DMS79 treated with DMSO at 0.1 percent for 48 hours (cell line): ENCODE results near the gene FRY.

Experiments
- DNase-seq: peaks from one replicate; lab custom pipeline; 2025; lab: John Stamatoyannopoulos, UW

The FRY gene

GRCh38 chr13:32174366-32174765, 142.8 kb downstream of the FRY start:
- DNase-seq = no peak

GRCh38 chr13:32175307-32175706, 143.7 kb downstream of the FRY start:
- no peak for DNase-seq

DNA sequence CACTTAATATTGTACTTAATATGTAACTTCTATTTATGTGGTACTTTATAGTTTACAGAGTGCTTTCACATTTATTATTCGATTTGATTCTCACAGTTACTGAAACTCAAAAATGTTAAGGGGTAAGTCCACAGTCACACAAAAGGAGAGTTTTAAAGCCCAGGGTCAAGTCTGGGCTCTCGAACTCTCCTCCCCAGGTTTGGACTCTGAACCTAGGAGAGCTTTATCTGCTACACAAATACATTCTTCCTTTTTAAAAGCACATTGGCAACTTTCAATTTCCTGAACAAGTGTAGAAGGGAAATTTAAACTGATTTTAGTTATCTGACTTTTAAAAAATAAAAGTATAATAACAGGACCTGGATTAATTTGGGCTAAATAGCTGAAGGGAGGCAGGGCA, 144.4 kb downstream of the FRY start:
- DNase-seq = no peak

- no peak for DNase-seq
These were observed 145.1 kb downstream of the FRY start for GRCh38 chr13:32176696-32177095.

DNA sequence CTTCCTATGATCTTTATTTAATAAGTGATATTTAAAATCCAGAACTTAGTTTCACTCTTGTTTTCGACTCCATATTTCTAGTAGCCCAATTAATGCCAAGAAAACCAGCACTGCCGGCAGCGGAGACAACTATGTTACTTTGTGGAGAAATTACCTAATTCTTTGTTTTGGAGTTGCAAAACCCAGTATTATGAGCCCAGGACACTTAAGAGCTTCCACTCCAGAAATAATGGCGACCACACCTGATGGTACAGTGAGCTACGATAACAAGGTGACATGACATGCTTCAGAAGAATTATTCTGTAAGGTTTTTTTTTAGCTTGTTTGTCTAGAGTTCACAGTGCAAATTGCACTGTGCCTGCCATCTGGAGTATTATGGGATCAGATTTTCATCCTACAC, 147.2 kb downstream of the FRY start:
- DNase-seq = no peak

DNA sequence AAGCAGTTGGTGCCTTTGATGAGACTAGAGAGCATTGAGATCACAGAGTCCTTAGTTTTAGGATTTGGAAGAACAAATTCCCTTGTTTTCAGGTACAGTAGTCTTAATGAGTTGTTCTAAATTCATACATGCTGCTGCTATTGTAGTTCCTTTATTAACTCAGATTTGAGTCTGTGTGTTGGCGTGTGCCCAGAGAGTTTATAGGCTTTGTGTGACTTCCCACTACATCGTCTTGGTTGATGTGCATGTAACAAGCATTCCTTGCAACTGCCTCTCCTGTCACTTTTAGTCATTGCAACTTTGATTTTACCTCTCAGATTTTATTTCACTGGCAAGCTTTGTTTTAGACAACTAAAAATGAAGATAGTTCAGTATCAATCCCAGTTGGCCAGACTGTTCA, 148.1 kb downstream of the FRY start:
- DNase-seq = no peak

GRCh38 chr13:32187651-32188050, 156.1 kb downstream of the FRY start:
- no peak for DNase-seq

DNA sequence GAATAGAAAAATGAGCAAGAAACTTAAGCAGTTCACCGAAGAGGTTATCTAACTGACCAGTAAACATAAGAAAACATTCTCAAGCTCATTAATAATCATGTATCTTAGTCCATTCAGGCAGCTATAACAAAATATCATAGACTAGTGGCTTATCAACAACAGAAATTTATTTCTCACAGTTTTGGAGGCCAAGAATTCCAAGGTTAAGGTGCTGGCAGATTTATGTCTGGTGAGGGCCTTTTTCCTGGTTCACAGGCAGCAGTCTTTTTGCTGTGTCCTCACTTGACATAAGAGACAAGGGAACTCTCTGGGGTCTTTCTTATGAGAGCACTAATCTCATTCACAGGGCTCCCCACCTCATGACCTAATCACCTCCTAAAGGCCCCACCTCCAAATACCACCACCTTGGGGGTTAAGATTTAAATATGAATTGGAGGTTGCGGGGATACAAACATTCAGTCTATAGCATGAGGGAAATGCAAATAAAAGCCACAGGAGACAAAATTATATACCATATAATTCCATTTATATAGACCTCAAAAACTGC, 160.0 kb downstream of the FRY start:
- no peak for DNase-seq

DNA sequence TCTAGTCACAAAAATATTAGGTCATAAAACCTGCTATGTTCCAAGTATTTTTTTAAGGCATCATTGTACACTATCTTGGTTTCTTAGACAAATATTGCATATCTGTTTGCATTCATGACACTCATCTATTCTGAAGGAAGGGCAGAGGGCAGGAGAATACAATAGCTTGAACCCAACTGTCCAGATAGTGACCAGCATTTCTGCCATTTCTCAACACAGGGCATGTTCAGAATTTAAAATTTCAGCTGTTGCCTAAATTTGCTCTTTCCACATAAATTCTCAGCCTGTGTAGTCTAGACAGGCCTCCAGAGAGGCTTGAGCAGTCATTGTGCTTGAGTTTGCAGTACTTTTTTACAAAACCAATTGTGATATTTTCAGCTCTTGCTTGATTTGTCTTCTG, 164.1 kb downstream of the FRY start:
- DNase-seq = no peak

DNA sequence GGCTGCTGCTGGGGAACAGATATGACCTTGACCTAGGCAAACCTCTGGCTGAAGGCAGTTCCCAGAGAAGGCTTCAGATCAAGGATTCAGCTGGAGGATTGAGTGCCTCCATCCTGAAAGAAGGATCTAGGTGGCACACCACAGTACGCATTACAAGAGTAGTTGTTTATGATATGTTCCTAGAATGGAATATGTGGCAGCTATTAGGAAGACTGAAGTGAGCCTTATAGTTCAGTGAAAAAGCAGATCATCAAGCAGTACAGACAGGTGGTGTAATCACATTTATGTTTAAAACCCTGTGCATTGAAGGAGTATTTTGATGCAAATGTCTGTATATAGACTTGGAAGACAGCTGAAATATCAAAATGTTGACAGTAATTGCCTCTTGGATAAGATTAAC, 167.6 kb downstream of the FRY start:
- DNase-seq = no peak

DNA sequence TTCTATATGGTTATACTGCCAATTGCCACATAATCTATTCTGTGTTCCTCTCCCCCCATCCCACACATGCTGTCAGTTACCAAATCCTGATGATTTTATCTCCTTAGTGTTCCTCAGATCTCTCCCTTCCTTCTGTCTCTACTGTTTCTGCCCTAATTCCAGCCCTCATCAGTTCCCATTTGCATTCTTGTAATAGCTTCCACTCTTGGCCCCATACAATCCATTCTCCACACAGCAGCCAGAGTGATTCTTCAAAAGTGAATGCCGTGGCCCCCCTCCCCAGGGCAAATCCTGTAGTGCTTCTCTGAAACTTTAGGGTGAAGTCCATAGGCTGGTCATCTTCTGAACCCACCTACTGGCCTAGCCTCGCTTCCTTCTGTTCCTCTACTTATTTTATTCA, 169.2 kb downstream of the FRY start:
- no peak for DNase-seq

- DNase-seq = no peak
These were observed 170.2 kb downstream of the FRY start for GRCh38 chr13:32201809-32202208.

DNA sequence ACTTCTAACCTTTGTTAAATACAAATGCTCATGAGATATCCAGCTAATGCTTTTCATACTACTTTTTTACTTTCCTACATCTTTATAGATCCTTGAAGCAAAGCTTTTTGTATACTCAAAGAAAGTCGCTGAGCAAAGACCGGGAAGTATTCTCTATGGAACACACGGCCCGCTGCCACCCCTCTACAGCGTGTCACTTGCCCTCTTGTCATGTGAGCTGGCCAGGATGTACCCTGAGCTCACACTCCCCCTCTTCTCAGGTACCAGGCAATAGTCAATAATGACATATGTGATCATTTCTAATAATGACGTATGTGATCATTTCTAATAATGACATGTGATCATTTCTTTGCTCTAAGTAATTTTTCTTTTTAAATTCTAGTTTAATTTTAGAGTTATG, 170.7 kb downstream of the FRY start:
- no peak for DNase-seq

DNA sequence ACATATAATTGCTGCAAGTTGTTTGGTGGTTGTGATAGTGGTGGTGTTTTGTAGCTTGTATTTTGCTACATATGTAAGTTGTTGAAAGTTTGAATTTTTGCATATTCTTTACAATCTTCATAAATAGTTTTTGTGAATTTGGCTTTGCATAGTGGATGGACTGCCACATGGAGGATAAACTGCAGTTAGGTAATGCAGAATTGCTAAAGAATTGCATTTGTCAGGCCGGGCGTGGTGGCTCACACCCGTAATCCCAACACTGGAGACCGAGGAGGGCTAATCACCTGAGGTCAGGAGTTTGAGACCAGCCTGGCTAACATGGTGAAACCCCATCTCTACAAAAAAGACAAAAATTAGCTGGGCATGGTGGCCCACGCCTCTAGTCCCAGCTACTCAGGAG, 171.6 kb downstream of the FRY start:
- no peak for DNase-seq

- no peak for DNase-seq
These were observed 172.2 kb downstream of the FRY start for GRCh38 chr13:32203736-32204135.

- DNase-seq = peak; percentile 85
These were observed 174.0 kb downstream of the FRY start for GRCh38 chr13:32205431-32206096.

DNA sequence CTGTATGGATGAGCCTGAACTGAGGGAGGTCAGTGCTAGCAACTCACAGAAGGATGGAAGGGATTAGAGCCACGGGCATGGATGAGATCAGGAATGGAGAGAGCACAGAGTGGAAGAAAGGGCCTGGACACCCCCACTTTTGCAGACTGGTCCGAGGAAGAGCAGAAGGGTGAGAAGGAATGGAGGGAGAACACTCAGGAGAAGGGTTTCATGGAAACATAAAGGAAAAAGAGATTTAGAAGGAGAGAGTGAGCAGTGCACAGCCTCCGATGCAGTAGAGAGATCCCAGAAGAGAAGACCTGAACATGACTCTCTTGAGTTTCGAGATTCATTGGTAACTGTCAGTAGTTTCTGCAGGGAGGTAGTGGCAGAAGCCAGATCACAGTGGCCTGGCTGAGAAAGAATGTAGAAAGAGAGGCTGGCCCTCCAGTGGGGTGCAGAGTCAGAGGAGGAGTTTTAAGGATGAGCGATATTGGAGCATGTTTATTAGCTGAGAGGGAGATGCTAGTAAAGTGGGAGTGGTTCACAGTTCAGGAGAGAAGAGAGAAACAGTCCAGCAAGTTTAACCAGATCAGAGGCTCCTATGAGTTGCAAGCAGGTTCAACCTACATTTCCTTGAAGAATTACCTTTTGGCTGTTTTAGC, 174.6 kb downstream of the FRY start:
- DNase-seq = peak; percentile 47

- no peak for DNase-seq
These were observed 177.3 kb downstream of the FRY start for GRCh38 chr13:32208860-32209259.

GRCh38 chr13:32209652-32210051, 178.1 kb downstream of the FRY start:
- no peak for DNase-seq

DNA sequence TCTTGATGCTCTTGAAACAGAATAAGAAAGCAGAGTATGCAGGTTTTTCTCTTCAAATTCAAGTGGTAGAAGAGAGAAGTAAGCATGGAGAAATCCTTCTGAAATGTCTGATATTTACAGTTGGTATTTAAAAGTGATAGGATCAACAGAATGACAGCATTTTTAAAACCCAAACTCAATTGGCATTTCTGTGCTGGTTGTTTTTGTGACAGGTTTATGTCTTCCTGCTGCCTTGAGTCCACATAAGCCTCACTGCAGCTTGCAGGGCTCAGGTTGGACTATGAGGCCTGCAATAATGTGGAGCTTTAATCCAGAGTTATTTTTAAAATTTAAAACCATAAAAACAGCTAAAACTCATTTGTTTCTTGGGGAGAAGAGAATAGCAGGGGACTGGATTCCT, 178.5 kb downstream of the FRY start:
- DNase-seq = no peak

- no peak for DNase-seq
These were observed 180.2 kb downstream of the FRY start for GRCh38 chr13:32211813-32212212.

GRCh38 chr13:32212421-32212820, 180.8 kb downstream of the FRY start:
- DNase-seq = no peak

- DNase-seq = no peak
These were observed 182.1 kb downstream of the FRY start for GRCh38 chr13:32213626-32214025.

- no peak for DNase-seq
These were observed 182.5 kb downstream of the FRY start for GRCh38 chr13:32214071-32214470.
